T-cell (primary cell): Measurements from ENCODE around the gene MYO18B. TPM values are rescaled to one million over a fixed set of nuclear protein-coding genes. Genes with fewer than 3 reads are reported as not detected.
A peak's percentile ranks its signal among the peaks of the same experiment; 100 is the strongest.

ENCODE experiments used
- ATAC-seq, 4 experiments: fragments of 200-7000 bp in 3 of 4; fragments of 150-1000 bp in 1 of 4; cut with Tn5 transposase; replicated peaks in 1 of 4; 1 replicate in 3 of 4; 2 replicates in 1 of 4; pipeline ENCODE4 v1.10.0; 2021; ENCODE audit warnings: moderate library complexity in 3 of 4, mild to moderate bottlenecking in 2 of 4, moderate number of reproducible peaks in 1 of 4
- CTCF ChIA-PET, 2 donors: fragments of 300-600 bp; sonication (Branson Sonifier 250); formaldehyde crosslinking; loops; one replicate each; lab custom pipeline; 2022; ENCODE audit warnings: antibody characterized with exemption in 2 of 2; lab: Charles Lee
- POLR2A ChIA-PET, 2 donors: fragments of 300-600 bp; sonication (Branson Sonifier 250); formaldehyde crosslinking; loops; one replicate each; lab custom pipeline; 2022; ENCODE audit warnings: antibody characterized with exemption in 2 of 2; lab: Charles Lee
- DNase-seq, 35 experiments: peaks; one replicate each; pipeline versions ENCODE4 v3.0.0 to v3.0.0-alpha.2; 2013 to 2023
- H3K27ac ChIP-seq: one replicate; pipeline ENCODE4 v1.5.1; 2013; ENCODE audit warnings: low read length
- H3K27me3 ChIP-seq, 2 experiments: replicated peaks in 1 of 2; 1 replicate in 1 of 2; 2 replicates in 1 of 2; pipeline versions ENCODE4 v1.6.1 to v1.7.0; 2013; ENCODE audit warnings: low read length in 1 of 2, mixed read lengths in 1 of 2; ENCODE audit not compliant: control insufficient read depth in 2 of 2, insufficient read depth in 2 of 2; ENCODE audit errors: extremely low read depth in 1 of 2
- H3K36me3 ChIP-seq, 2 donors: 1 replicate in 1 of 2; 2 replicates in 1 of 2; pipeline versions ENCODE4 v1.6.1 to v1.7.0; 2013; ENCODE audit warnings: low read length in 1 of 2; ENCODE audit not compliant: control insufficient read depth in 2 of 2, insufficient read depth in 1 of 2; ENCODE audit errors: extremely low read depth in 1 of 2
- H3K4me1 ChIP-seq, 2 experiments: 1 replicate in 1 of 2; 2 replicates in 1 of 2; pipeline versions ENCODE4 v1.6.1 to v1.7.0; 2013; ENCODE audit warnings: low read length in 2 of 2, mixed read lengths in 1 of 2; ENCODE audit not compliant: insufficient read depth in 2 of 2, control insufficient read depth in 1 of 2; ENCODE audit errors: extremely low read depth in 1 of 2
- H3K4me3 ChIP-seq, 2 donors: 1 replicate in 1 of 2; 2 replicates in 1 of 2; pipeline versions ENCODE4 v1.5.1 to v1.7.0; 2013; ENCODE audit warnings: mild to moderate bottlenecking in 2 of 2, low read length in 1 of 2, moderate library complexity in 1 of 2; ENCODE audit not compliant: control insufficient read depth in 1 of 2; ENCODE audit errors: extremely low read depth in 1 of 2
- H3K9me3 ChIP-seq: 2 replicates; pipeline ENCODE4 v1.7.0; 2013
- H3K27ac Mint-ChIP-seq, 2 donors: one replicate each; pipeline ENCODE4 v1.8.0; 2020 to 2021; ENCODE audit warnings: mild to moderate bottlenecking in 2 of 2, mixed read lengths in 2 of 2
- H3K27me3 Mint-ChIP-seq, 2 donors: one replicate each; pipeline ENCODE4 v1.8.0; 2021 to 2022; ENCODE audit warnings: mixed read lengths in 2 of 2
- H3K36me3 Mint-ChIP-seq: one replicate; pipeline ENCODE4 v1.8.0; 2021; ENCODE audit warnings: mixed read lengths
- H3K4me1 Mint-ChIP-seq, 3 donors: one replicate each; pipeline ENCODE4 v1.8.0; 2020 to 2022; ENCODE audit warnings: mixed read lengths in 3 of 3, mild to moderate bottlenecking in 1 of 3
- H3K4me3 Mint-ChIP-seq, 3 donors: one replicate each; pipeline ENCODE4 v1.8.0; 2020 to 2022; ENCODE audit warnings: mild to moderate bottlenecking in 3 of 3, mixed read lengths in 3 of 3, moderate library complexity in 3 of 3
- H3K9me3 Mint-ChIP-seq, 3 donors: one replicate each; pipeline ENCODE4 v1.8.0; 2020 to 2022; ENCODE audit warnings: mixed read lengths in 3 of 3
- WGBS: methylation state at CpG from one replicate; pipeline ENCODE4 v1.1.5; 2013; ENCODE audit warnings: missing lambda C conversion rate; ENCODE audit not compliant: insufficient coverage; 5-methylcytosine and 5-hydroxymethylcytosine counted together
- total RNA-seq, 35 experiments: library from RNA in 6 of 35; stranded (reverse) in 6 of 35; fragments of 120-200 nt in 1 of 35; gene quantifications; one replicate each; pipeline versions ENCODE4 v1.2.1 to v1.2.4 and lab custom pipeline; 2013 to 2026

MYO18B gene
- total RNA-seq, 5 donors from 2014 or later (not counting 1 experiment from before 2014, with no cell fraction given) = 0.18 to 0.70 (median 0.26) TPM; not detected in 1

- WGBS = 94% methylated on average over 7 of the region's 9 CpGs
- no peaks in the 10 kb centered on the region for H3K4me1 ChIP-seq
- ATAC-seq = no peak
These were observed 213.3 kb downstream of the MYO18B start for GRCh38 chr22:25955323-25955722.

GRCh38 chr22:25956801-25957200 lies 214.8 kb downstream of the MYO18B start:
- Histone ChIP-seq H3K4me1 (peaks cover 0 to 3% of the 10 kb centered on the region in 2 experiments), H3K9me3 (no peaks in the 10 kb centered on the region), H3K36me3 (no peaks in the 10 kb centered on the region), H3K27ac (no peak overlapping the region), H3K27me3 (peaks cover 0 to 10% of the 10 kb centered on the region in 2 experiments), H3K4me3 (no peak overlapping the region)
- no peak overlapping the region for H3K4me3 Mint-ChIP-seq
- CTCF ChIA-PET = no interaction called here
- no peaks in the 10 kb centered on the region for H3K4me1 Mint-ChIP-seq
- H3K9me3 Mint-ChIP-seq = peaks cover 0 to under 1% (median 0%) of the 10 kb centered on the region in 3 donors
- no peak for ATAC-seq
- H3K27ac Mint-ChIP-seq = no peak overlapping the region
- no peak for DNase-seq
- peaks cover 0 to under 1% of the 10 kb centered on the region in 2 donors for H3K27me3 Mint-ChIP-seq
- 95% methylated on average over 4 of the region's 5 CpGs for WGBS
- no peaks in the 10 kb centered on the region for H3K36me3 Mint-ChIP-seq
- POLR2A ChIA-PET = no interaction called here

More at GRCh38 chr22:25955323-25955722, 213.3 kb downstream of the MYO18B start:
- no peak overlapping the region for H3K4me3 Mint-ChIP-seq
- H3K27me3 Mint-ChIP-seq = peaks cover 0 to 5% of the 10 kb centered on the region in 2 donors
- no peaks in the 10 kb centered on the region for H3K9me3 Mint-ChIP-seq
- Histone ChIP-seq H3K27me3 (peaks cover 0 to 10% of the 10 kb centered on the region in 2 experiments), H3K9me3 (no peaks in the 10 kb centered on the region), H3K27ac (no peak overlapping the region), H3K36me3 (no peaks in the 10 kb centered on the region), H3K4me3 (no peak overlapping the region)
- DNase-seq = no peak
- CTCF ChIA-PET = no interaction called here
- H3K4me1 Mint-ChIP-seq = no peaks in the 10 kb centered on the region
- POLR2A ChIA-PET = no interaction called here
- no peaks in the 10 kb centered on the region for H3K36me3 Mint-ChIP-seq
- H3K27ac Mint-ChIP-seq = no peak overlapping the region

- Mint-ChIP-seq H3K36me3 (no peaks in the 10 kb centered on the region), H3K27me3 (peaks cover 0 to 5% of the 10 kb centered on the region in 2 donors), H3K4me1 (no peaks in the 10 kb centered on the region), H3K4me3 (no peak overlapping the region), H3K9me3 (peaks cover 8 to 15% (median 13%) of the 10 kb centered on the region in 3 donors), H3K27ac (no peak overlapping the region)
- H3K4me1 ChIP-seq = peaks cover 0 to 5% of the 10 kb centered on the region in 2 experiments
- WGBS = 77% methylated on average over 6 of the region's 12 CpGs
- H3K36me3 ChIP-seq = peaks cover 0 to 2% of the 10 kb centered on the region in 2 donors
- ATAC-seq (no peak), DNase-seq (no peak)
- H3K4me3 ChIP-seq = no peak overlapping the region
- peaks cover 0 to 14% of the 10 kb centered on the region in 2 experiments for H3K27me3 ChIP-seq
- no peaks in the 10 kb centered on the region for H3K9me3 ChIP-seq
- POLR2A ChIA-PET = no interaction called here
- no peak overlapping the region for H3K27ac ChIP-seq
- CTCF ChIA-PET = no interaction called here
These were observed 218.1 kb downstream of the MYO18B start for GRCh38 chr22:25959818-25960774.

DNA sequence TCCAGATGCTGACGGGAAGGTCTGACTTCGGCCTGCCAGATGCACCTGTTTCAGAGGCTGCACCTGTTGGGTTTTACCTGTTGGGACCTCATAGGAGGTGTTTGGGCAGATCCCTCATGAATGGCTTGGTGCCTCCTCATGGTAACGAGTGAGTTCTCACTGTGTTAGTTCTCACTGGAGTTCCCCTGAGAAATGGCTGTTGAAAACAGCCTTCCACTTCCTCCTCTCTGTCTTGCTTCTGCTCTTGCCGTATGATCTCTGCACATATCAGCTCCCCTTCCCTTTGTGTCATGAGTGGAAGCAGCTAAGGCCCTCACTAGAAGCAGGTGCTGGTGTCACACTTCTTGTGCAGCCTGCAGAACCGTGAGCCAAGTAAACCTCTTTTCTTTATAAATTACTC lies 219.7 kb downstream of the MYO18B start:
- no peak overlapping the region for H3K27ac ChIP-seq
- H3K4me1 ChIP-seq = peaks cover 0 to 13% of the 10 kb centered on the region in 2 experiments
- H3K4me1 Mint-ChIP-seq = peaks cover 5 to 11% (median 9%) of the 10 kb centered on the region in 3 donors
- peak in 1 of 4 experiments; percentile 31 for ATAC-seq
- ChIA-PET CTCF (no interaction called here), POLR2A (no interaction called here)
- WGBS = 78% methylated on average over 3 of the region's 5 CpGs
- peaks cover 0 to 2% of the 10 kb centered on the region in 2 donors for H3K36me3 ChIP-seq
- H3K27me3 ChIP-seq = peaks cover 0 to 7% of the 10 kb centered on the region in 2 experiments
- no peak overlapping the region for H3K27ac Mint-ChIP-seq
- no peaks in the 10 kb centered on the region for H3K36me3 Mint-ChIP-seq
- no peak for DNase-seq
- peaks cover 8 to 15% (median 13%) of the 10 kb centered on the region in 3 donors for H3K9me3 Mint-ChIP-seq
- peaks cover 0 to 7% of the 10 kb centered on the region in 2 donors for H3K27me3 Mint-ChIP-seq
- no peak overlapping the region for H3K4me3 Mint-ChIP-seq
- no peaks in the 10 kb centered on the region for H3K9me3 ChIP-seq
- no peak overlapping the region for H3K4me3 ChIP-seq

DNA sequence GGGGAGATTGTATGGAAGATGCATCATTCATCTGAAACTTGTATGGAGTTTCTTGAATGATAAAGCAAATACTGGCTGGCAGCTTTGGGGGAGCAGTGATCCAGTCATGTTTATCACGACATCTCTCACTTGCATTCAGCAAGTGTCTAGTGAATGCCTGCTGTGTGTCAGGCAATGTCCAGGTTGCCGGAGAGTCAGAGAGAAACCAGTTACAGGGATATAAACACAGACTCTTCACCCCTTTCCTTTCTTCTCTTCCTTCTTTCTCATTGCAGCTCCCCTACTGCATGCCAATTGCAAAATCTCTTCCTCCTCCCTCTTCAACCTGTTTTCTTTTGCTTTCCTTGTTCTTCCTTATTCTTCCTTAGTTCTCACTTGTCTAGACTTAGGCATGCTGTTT lies 220.7 kb downstream of the MYO18B start:
- peaks cover 0 to 9% of the 10 kb centered on the region in 2 donors for H3K27me3 Mint-ChIP-seq
- CTCF ChIA-PET = no interaction called here
- H3K36me3 Mint-ChIP-seq = no peaks in the 10 kb centered on the region
- whole genome bisulfite sequencing = 94% methylated on average over 2 of the region's 2 CpGs
- H3K27ac Mint-ChIP-seq = no peak overlapping the region
- POLR2A ChIA-PET = no interaction called here
- H3K9me3 Mint-ChIP-seq = peaks cover 8 to 15% (median 13%) of the 10 kb centered on the region in 3 donors
- no peak overlapping the region for H3K27ac ChIP-seq
- ATAC-seq = no peak
- no peak overlapping the region for H3K4me3 ChIP-seq
- peaks cover 0 to 23% of the 10 kb centered on the region in 2 experiments for H3K4me1 ChIP-seq
- no peaks in the 10 kb centered on the region for H3K9me3 ChIP-seq
- no peak overlapping the region for H3K4me3 Mint-ChIP-seq
- H3K27me3 ChIP-seq = peaks cover 0 to 7% of the 10 kb centered on the region in 2 experiments
- H3K4me1 Mint-ChIP-seq = peaks cover 8 to 18% (median 15%) of the 10 kb centered on the region in 3 donors
- H3K36me3 ChIP-seq = peaks cover 0 to 2% of the 10 kb centered on the region in 2 donors
- no peak for DNase-seq

GRCh38 chr22:25964961-25965730 lies 223.2 kb downstream of the MYO18B start:
- Mint-ChIP-seq H3K4me1 (peaks cover 8 to 25% (median 15%) of the 10 kb centered on the region in 3 donors), H3K27ac (no peak overlapping the region), H3K9me3 (peaks cover 8 to 22% (median 13%) of the 10 kb centered on the region in 3 donors), H3K27me3 (peaks cover 0 to 9% of the 10 kb centered on the region in 2 donors), H3K4me3 (no peak overlapping the region), H3K36me3 (no peaks in the 10 kb centered on the region)
- ATAC-seq = no peak
- Histone ChIP-seq H3K36me3 (peaks cover 0 to 2% of the 10 kb centered on the region in 2 donors), H3K9me3 (no peaks in the 10 kb centered on the region), H3K27ac (no peak overlapping the region), H3K4me3 (no peak overlapping the region), H3K4me1 (peaks cover 0 to 32% of the 10 kb centered on the region in 2 experiments), H3K27me3 (peaks cover 0 to 6% of the 10 kb centered on the region in 2 experiments)
- DNase-seq = no peak
- no CpG with 5 or more reads among the region's 10 CpGs for WGBS
- POLR2A ChIA-PET = no interaction called here
- CTCF ChIA-PET = no interaction called here
